ENCODE measurements around the gene FEM1A.
A peak's percentile ranks its signal among the peaks of the same experiment; 100 is the strongest.
"Not testable (repeated sequence)": the region's sequence is repeated elsewhere in the genome, so short reads cannot be mapped to it uniquely, and the experiment has no call there.

FEM1A gene

GRCh38 chr19:4791183-4792018 lies at the start of gene FEM1A:
FEM1A (plus strand) TSS chr19:4791734; CDS start chr19:4791855, 121 bp downstream.
- FAIRE-seq: peak; percentile 92

GRCh38 chr19:4742723-4743646 lies 48.5 kb upstream of the FEM1A start:
- no peak for FAIRE-seq

- FAIRE-seq: no peak
Measured at GRCh38 chr19:4744451-4745174, 46.9 kb upstream of the FEM1A start.

- FAIRE-seq: not testable (repeated sequence)
Measured at GRCh38 chr19:4745175-4745574, 46.4 kb upstream of the FEM1A start.

- FAIRE-seq: no peak
Measured at GRCh38 chr19:4745986-4746385, 45.5 kb upstream of the FEM1A start.

GRCh38 chr19:4748185-4748584 lies 43.3 kb upstream of the FEM1A start:
- no peak for FAIRE-seq

- no peak for FAIRE-seq
Measured at GRCh38 chr19:4748589-4748988, 42.9 kb upstream of the FEM1A start.

GRCh38 chr19:4749870-4750590 lies 41.5 kb upstream of the FEM1A start:
- FAIRE-seq: no peak

- FAIRE-seq: no peak
Measured at GRCh38 chr19:4754248-4754647, 37.3 kb upstream of the FEM1A start.

- no peak for FAIRE-seq
Measured at GRCh38 chr19:4755459-4755858, 36.1 kb upstream of the FEM1A start.

GRCh38 chr19:4758082-4758481 lies 33.5 kb upstream of the FEM1A start:
- FAIRE-seq: no peak

GRCh38 chr19:4758659-4759058 lies 32.9 kb upstream of the FEM1A start:
- FAIRE-seq: no peak

GRCh38 chr19:4759388-4760284 lies 31.9 kb upstream of the FEM1A start:
- FAIRE-seq: no peak

GRCh38 chr19:4760285-4760650 lies 31.3 kb upstream of the FEM1A start:
- FAIRE-seq: no peak

- FAIRE-seq: no peak
Measured at GRCh38 chr19:4763021-4763420, 28.5 kb upstream of the FEM1A start.

- FAIRE-seq: no peak
Measured at GRCh38 chr19:4764393-4764660, 27.2 kb upstream of the FEM1A start.

GRCh38 chr19:4768934-4769777 lies 22.4 kb upstream of the FEM1A start:
- no peak for FAIRE-seq

- FAIRE-seq: no peak
Measured at GRCh38 chr19:4772566-4772965, 19.0 kb upstream of the FEM1A start.

- FAIRE-seq: no peak
Measured at GRCh38 chr19:4773047-4773640, 18.4 kb upstream of the FEM1A start.

GRCh38 chr19:4774136-4774535 lies 17.4 kb upstream of the FEM1A start:
- FAIRE-seq: no peak

Measured in colon (tissue), 2 donors.